Type B pancreatic cell (in vitro differentiated cells): ENCODE results near the gene RTKN2. TPM values are rescaled to one million over a fixed set of nuclear protein-coding genes. Genes with fewer than 3 reads are reported as not detected.

Experiments
- DNase-seq: peaks from one replicate; pipeline ENCODE4 v3.0.0; 2021; ENCODE audit warnings: mixed read lengths; ENCODE audit not compliant: unreplicated experiment; ENCODE audit errors: extremely low spot score
- H3K27ac Mint-ChIP-seq: 2 replicates; pipeline ENCODE4 v1.8.0; 2021; ENCODE audit warnings: mild to moderate bottlenecking, mixed read lengths
- H3K27me3 Mint-ChIP-seq: 2 replicates; pipeline ENCODE4 v1.8.0; 2021; ENCODE audit warnings: mixed read lengths
- H3K36me3 Mint-ChIP-seq: 2 replicates; pipeline ENCODE4 v1.8.0; 2021; ENCODE audit warnings: mixed read lengths
- H3K4me1 Mint-ChIP-seq: one replicate; pipeline ENCODE4 v1.8.0; 2021; ENCODE audit warnings: mixed read lengths; ENCODE audit not compliant: unreplicated experiment
- H3K4me3 Mint-ChIP-seq: 2 replicates; pipeline ENCODE4 v1.8.0; 2021; ENCODE audit warnings: mild to moderate bottlenecking, mixed read lengths
- H3K9me3 Mint-ChIP-seq: 2 replicates; pipeline ENCODE4 v1.8.0; 2021; ENCODE audit warnings: mixed read lengths
- CTCF ChIP-seq: fragments of 200-600 bp; sonication (generic); conservative IDR thresholded peaks from 2 replicates; pipeline ENCODE4 v1.5.0; 2021; ENCODE audit warnings: antibody characterized with exemption, mild to moderate bottlenecking
- total RNA-seq: library from RNA; stranded (reverse); gene quantifications from 2 replicates; pipeline ENCODE4 v1.2.1, GENCODE V29; 2021; ENCODE audit warnings: low replicate concordance

The RTKN2 gene
- total RNA-seq, 1 donor from 2014 or later: 10.0 TPM

DNA sequence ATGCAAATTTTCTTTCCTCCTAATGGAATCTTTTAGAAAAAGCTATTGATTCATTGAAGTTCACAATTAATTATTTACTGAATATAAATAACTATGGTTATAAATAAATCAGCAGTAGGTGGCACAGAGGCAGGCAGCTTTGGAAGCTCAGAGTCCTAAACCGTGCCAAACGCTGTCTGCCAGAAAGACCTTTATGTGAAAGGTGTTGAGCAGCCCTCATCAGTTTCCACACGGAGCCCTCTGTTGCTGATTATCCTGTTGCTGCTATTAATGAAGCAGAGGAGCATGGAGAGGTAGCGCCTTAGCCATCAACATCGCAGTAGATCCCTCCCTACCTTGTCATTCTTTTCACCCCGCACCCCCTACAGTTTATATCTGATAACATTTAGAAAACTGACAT is 51.0 kb downstream of the RTKN2 start:
- Mint-ChIP-seq H3K4me1 (no peaks in the 10 kb centered on the region), H3K4me3 (no peak overlapping the region), H3K36me3 (no peaks in the 10 kb centered on the region)

DNA sequence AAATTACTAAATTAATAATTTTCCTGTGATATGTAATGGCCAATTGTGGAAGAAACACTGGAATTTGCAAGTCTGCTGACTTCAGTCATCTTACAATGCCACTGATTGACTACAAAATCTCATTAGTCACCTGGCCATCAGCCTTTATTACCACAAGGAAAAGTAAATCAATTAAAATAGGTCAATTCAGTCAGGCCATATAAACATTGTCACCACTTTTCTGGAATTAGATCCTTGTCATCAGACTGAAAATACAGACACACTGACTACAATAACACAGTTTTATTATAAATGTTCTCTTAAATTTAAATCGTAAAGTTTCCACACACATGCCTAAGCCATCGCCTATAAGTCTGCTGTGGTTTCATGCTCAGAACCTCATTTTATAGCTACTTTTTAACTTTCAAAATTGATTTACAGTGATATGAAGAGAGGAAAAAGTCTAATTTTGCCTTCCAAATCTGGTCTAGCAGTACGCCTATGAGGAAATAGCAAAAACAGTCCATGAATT is 54.2 kb downstream of the RTKN2 start:
- TF ChIP-seq CTCF: no peak
- no peaks in the 10 kb centered on the region for H3K27me3 Mint-ChIP-seq
- no peaks in the 10 kb centered on the region for H3K36me3 Mint-ChIP-seq
- H3K4me1 Mint-ChIP-seq: no peaks in the 10 kb centered on the region
- no peak overlapping the region for H3K27ac Mint-ChIP-seq
- DNase-seq: no peak
- no peaks in the 10 kb centered on the region for H3K9me3 Mint-ChIP-seq
- no peak overlapping the region for H3K4me3 Mint-ChIP-seq

More for the DNA sequence above, 51.0 kb downstream of the RTKN2 start:
- TF ChIP-seq CTCF: no peak
- Mint-ChIP-seq H3K27ac (no peak overlapping the region), H3K9me3 (no peaks in the 10 kb centered on the region), H3K27me3 (no peaks in the 10 kb centered on the region)
- no peak for DNase-seq

GRCh38 chr10:62205750-62206399 is 62.8 kb downstream of the RTKN2 start:
- no peak overlapping the region for H3K27ac Mint-ChIP-seq
- no peaks in the 10 kb centered on the region for H3K27me3 Mint-ChIP-seq
- no peak for TF ChIP-seq CTCF
- H3K4me1 Mint-ChIP-seq: no peaks in the 10 kb centered on the region
- no peak overlapping the region for H3K4me3 Mint-ChIP-seq
- H3K36me3 Mint-ChIP-seq: peaks cover 4% of the 10 kb centered on the region
- no peak for DNase-seq
- no peaks in the 10 kb centered on the region for H3K9me3 Mint-ChIP-seq

DNA sequence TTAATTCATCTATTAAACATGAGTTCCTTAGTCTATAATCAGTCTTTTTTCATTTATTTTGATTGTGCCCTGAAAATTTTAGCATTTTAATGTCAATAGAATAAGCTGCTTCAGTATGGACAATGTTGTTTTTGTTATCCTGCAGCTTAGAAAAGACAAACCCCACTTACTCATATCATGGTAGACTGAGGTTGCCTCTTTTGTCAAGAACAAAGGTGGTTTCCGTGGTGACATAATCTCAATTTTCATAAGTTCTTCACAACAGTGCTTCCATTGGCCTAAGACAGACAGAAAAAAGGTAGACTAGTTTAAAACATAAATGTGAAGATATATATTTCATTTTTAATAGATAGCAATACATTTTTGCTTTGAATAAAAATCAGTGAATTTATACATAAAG is 69.1 kb downstream of the RTKN2 start:
- no peaks in the 10 kb centered on the region for H3K9me3 Mint-ChIP-seq
- no peak for DNase-seq
- no peaks in the 10 kb centered on the region for H3K4me1 Mint-ChIP-seq
- no peaks in the 10 kb centered on the region for H3K27me3 Mint-ChIP-seq
- no peak overlapping the region for H3K27ac Mint-ChIP-seq
- H3K4me3 Mint-ChIP-seq: no peak overlapping the region
- TF ChIP-seq CTCF: no peak
- H3K36me3 Mint-ChIP-seq: peaks cover 4% of the 10 kb centered on the region

DNA sequence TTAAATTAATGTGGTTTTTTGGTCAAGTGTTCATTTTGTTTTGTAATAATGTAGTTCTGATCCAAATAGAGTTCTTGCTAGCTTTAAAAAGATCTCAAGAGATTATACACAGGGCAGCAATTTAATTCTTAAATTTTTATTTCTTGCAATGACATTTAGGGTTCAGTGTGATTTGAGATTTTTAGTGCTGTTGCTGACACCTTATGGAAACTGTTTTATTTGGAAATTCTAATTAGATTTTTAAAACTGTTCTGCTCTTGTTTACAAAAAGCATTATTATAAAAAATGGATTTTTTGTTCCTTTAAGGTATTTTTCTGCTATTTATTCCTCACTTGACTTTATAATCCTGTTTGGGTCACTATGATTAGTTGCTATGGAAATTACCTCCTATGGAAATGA is 72.1 kb downstream of the RTKN2 start:
- H3K27me3 Mint-ChIP-seq: no peaks in the 10 kb centered on the region
- H3K4me3 Mint-ChIP-seq: no peak overlapping the region

More for the DNA sequence above, 72.1 kb downstream of the RTKN2 start:
- TF ChIP-seq CTCF: no peak
- DNase-seq: no peak
- H3K27ac Mint-ChIP-seq: no peak overlapping the region
- H3K9me3 Mint-ChIP-seq: no peaks in the 10 kb centered on the region
- H3K4me1 Mint-ChIP-seq: no peaks in the 10 kb centered on the region
- no peaks in the 10 kb centered on the region for H3K36me3 Mint-ChIP-seq
